HepG2 (cell line): Measurements from ENCODE around the gene CFAP97D1. TPM values are rescaled to one million over a fixed set of nuclear protein-coding genes. Genes with fewer than 3 reads are reported as not detected.

ENCODE experiments used
- ARNT ChIP-seq: fragments of 450-650 bp; IDR thresholded peaks from 2 replicates; pipeline ENCODE4 v1.6.1; 2017
- ATM ChIP-seq: fragments of 450-650 bp; IDR thresholded peaks from 2 replicates; pipeline ENCODE4 v1.7.1; 2017; ENCODE audit warnings: mild to moderate bottlenecking, borderline replicate concordance
- CHD2 ChIP-seq: IDR thresholded peaks from 2 replicates; pipeline ENCODE4 v1.6.1; 2011; ENCODE audit warnings: low read depth, low read length, improper control_type of control experiment
- FOXC1 ChIP-seq: sonication (generic); formaldehyde crosslinking; IDR thresholded peaks from 2 replicates; pipeline ENCODE4 v1.8.0; 2022; ENCODE audit warnings: mild to moderate bottlenecking, missing genetic modification reagents, borderline replicate concordance
- GTF2F1 ChIP-seq: fragments of 150-350 bp; IDR thresholded peaks from 2 replicates; pipeline ENCODE4 v1.6.1; 2014; ENCODE audit warnings: low read length
- HNRNPUL1 ChIP-seq: fragments of 200-400 bp; formaldehyde crosslinking; IDR thresholded peaks from 2 replicates; pipeline ENCODE4 v1.6.1; 2017; ENCODE audit warnings: low read depth, mild to moderate bottlenecking, low read length, moderate library complexity
- IKZF1 ChIP-seq: fragments of 450-650 bp; IDR thresholded peaks from 2 replicates; pipeline ENCODE4 v1.7.1; 2016
- MAF1 ChIP-seq: sonication (generic); formaldehyde crosslinking; IDR thresholded peaks from 2 replicates; pipeline ENCODE4 v1.5.0; 2020; ENCODE audit warnings: missing genetic modification reagents, borderline replicate concordance
- MAFG ChIP-seq: sonication (generic); formaldehyde crosslinking; IDR thresholded peaks from 2 replicates; pipeline ENCODE4 v1.5.1; 2020; ENCODE audit warnings: mild to moderate bottlenecking, missing genetic modification reagents
- REL ChIP-seq: sonication (generic); formaldehyde crosslinking; conservative IDR thresholded peaks from 2 replicates; pipeline ENCODE4 v1.8.0; 2022; ENCODE audit warnings: mild to moderate bottlenecking, missing genetic modification reagents, moderate library complexity
- REPIN1 ChIP-seq: sonication (generic); formaldehyde crosslinking; IDR thresholded peaks from 2 replicates; pipeline ENCODE4 v1.8.0; 2022; ENCODE audit warnings: missing genetic modification reagents, low read depth, mild to moderate bottlenecking, borderline replicate concordance
- RFX5 ChIP-seq: IDR thresholded peaks from 2 replicates; pipeline ENCODE4 v1.6.1; 2011; ENCODE audit warnings: low read depth, low read length, improper control_type of control experiment
- TP53 ChIP-seq: sonication (generic); formaldehyde crosslinking; conservative IDR thresholded peaks from 2 replicates; pipeline ENCODE4 v1.4.0; 2020; ENCODE audit warnings: missing genetic modification reagents
- U2AF2 ChIP-seq: fragments of 200-400 bp; formaldehyde crosslinking; IDR thresholded peaks from 2 replicates; pipeline ENCODE4 v1.6.1; 2017; ENCODE audit warnings: low read depth, mild to moderate bottlenecking, low read length
- ZKSCAN8 ChIP-seq: IDR thresholded peaks from 2 replicates; pipeline ENCODE4 v1.6.1; 2016; ENCODE audit warnings: borderline replicate concordance, missing genetic modification reagents, missing compliant biosample characterization
- ZMYM4 ChIP-seq: sonication (generic); formaldehyde crosslinking; IDR thresholded peaks from 2 replicates; pipeline ENCODE4 v1.8.1; 2023; ENCODE audit warnings: mild to moderate bottlenecking, missing genetic modification reagents
- ZNF160 ChIP-seq: sonication (generic); formaldehyde crosslinking; IDR thresholded peaks from 2 replicates; pipeline ENCODE4 v1.8.0; 2022; ENCODE audit warnings: mild to moderate bottlenecking, inconsistent platforms, missing genetic modification reagents
- ZNF234 ChIP-seq: sonication (generic); formaldehyde crosslinking; conservative IDR thresholded peaks from 2 replicates; pipeline ENCODE4 v1.5.1; 2020; ENCODE audit warnings: mild to moderate bottlenecking, missing genetic modification reagents
- ZNF496 ChIP-seq: sonication (generic); formaldehyde crosslinking; IDR thresholded peaks from 2 replicates; pipeline ENCODE4 v1.8.1; 2023; ENCODE audit warnings: mild to moderate bottlenecking, moderate library complexity, missing genetic modification reagents; ENCODE audit not compliant: insufficient replicate concordance
- ZNF761 ChIP-seq: sonication (generic); formaldehyde crosslinking; conservative IDR thresholded peaks from 2 replicates; pipeline ENCODE4 v1.4.0; 2020; ENCODE audit warnings: mild to moderate bottlenecking, missing genetic modification reagents
- ZSCAN9 ChIP-seq: IDR thresholded peaks from 2 replicates; pipeline ENCODE4 v1.6.1; 2016; ENCODE audit warnings: borderline replicate concordance
- polyA plus RNA-seq, 8 experiments: library from polyadenylated mRNA; depleted of rRNA in 3 of 8; stranded (reverse) in 7 of 8; unstranded in 1 of 8; fragments of >200 nt; fragmentation: Illumina TruSeq in 4 of 8; extraction: Trizol in 4 of 8; gene quantifications; 2 replicates each; pipeline versions ENCODE4 v1.2.1 to v1.2.3, GENCODE V29; 2011 to 2016; ENCODE audit warnings: low read depth in 4 of 8, missing spikeins in 1 of 8, mixed read lengths in 1 of 8; ENCODE audit not compliant: insufficient read depth in 1 of 8
- total RNA-seq, 5 experiments: library from RNA; depleted of rRNA; stranded (reverse); fragments of >200 nt; fragmentation: Illumina TruSeq; extraction: Trizol; gene quantifications; 2 replicates each; pipeline ENCODE4 v1.2.3, GENCODE V29; 2016; ENCODE audit warnings: low read depth in 1 of 5
- TF ChIP-seq, protein P1 (sequence below): sonication (generic); formaldehyde crosslinking; IDR thresholded peaks from 2 replicates; pipeline ENCODE4 v1.4.0; 2020; ENCODE audit warnings: missing genetic modification reagents
- TF ChIP-seq, protein P2 (sequence below): sonication (generic); formaldehyde crosslinking; IDR thresholded peaks from 2 replicates; pipeline ENCODE4 v1.8.0; 2022; ENCODE audit warnings: mild to moderate bottlenecking, missing genetic modification reagents, borderline replicate concordance
- TF ChIP-seq, protein P3 (sequence below): sonication (generic); formaldehyde crosslinking; IDR thresholded peaks from 2 replicates; pipeline ENCODE4 v1.9.0; 2022; ENCODE audit warnings: missing genetic modification reagents, mild to moderate bottlenecking, borderline replicate concordance
- TF ChIP-seq, protein P4 (sequence below): sonication (generic); formaldehyde crosslinking; IDR thresholded peaks from 2 replicates; pipeline ENCODE4 v1.8.0; 2022; ENCODE audit warnings: missing genetic modification reagents, mild to moderate bottlenecking, borderline replicate concordance
- TF ChIP-seq, protein P5 (sequence below): sonication (generic); formaldehyde crosslinking; IDR thresholded peaks from 2 replicates; pipeline ENCODE4 v1.8.1; 2023; ENCODE audit warnings: mild to moderate bottlenecking, missing genetic modification reagents, borderline replicate concordance

Gene CFAP97D1
- total and polyA plus RNA-seq, 2 of the 13 experiments (the other 11 are each of a cell fraction or from before 2014, with no cell fraction given): 0.02 TPM; not detected in 1

DNA sequence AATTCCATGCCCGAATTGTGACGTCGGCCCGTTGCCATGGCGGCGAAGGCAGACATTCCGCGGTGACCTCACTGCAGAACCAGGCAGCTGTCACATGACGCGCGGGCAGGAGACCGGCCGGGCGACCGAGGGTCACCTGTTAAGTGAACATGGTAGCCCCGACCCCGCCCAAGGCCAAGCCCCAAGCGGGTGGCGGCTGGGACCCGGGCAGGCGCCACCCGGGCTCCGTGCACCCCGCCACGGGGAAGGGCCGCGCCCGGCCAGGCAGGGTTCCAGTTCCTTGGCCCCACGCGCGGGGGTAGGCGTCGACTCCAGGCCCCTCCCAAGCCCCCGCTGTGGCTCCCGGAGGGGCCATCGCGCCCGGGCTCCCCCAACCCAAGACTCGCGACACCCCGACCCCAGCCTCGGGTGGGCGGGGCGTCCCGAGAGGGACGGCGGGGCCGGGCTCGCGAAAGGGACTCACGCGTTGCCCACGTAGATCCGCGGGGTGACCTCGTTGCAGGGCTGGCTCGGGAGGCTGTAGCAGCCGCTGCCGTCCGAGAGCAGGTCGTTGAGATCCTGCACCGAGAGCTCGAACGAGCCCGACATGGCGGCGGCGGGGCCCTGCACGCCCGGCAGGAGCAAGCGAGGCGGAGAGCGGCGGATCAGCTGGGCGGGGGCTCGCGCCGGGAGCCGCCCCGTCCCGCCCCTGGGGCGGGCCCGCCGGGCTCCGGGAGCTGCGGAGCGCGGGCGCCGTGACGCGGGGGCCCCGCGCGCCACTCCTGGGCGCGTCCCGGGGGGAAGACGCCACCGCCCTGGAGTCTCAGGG, 1.7 kb upstream of the CFAP97D1 start, which contains the start of gene DUSP3 (continued):
- TF ChIP-seq, protein P1, sequence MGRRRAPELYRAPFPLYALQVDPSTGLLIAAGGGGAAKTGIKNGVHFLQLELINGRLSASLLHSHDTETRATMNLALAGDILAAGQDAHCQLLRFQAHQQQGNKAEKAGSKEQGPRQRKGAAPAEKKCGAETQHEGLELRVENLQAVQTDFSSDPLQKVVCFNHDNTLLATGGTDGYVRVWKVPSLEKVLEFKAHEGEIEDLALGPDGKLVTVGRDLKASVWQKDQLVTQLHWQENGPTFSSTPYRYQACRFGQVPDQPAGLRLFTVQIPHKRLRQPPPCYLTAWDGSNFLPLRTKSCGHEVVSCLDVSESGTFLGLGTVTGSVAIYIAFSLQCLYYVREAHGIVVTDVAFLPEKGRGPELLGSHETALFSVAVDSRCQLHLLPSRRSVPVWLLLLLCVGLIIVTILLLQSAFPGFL (CRISPR knock-in tag): 0 out of 2 replicates have a peak, but pooled peaks have one; percentile 69
- TF ChIP-seq RFX5 (peak; percentile 95), ZNF234 (no peak), ZNF761 (CRISPR knock-in tag) (peak; percentile 80; the same call in 1 of the 2 replicates), FOXC1 (CRISPR knock-in tag) (peak; percentile 59), MAFG (CRISPR knock-in tag) (no peak), ARNT (no peak), ZSCAN9 (no peak), ZNF160 (peak; percentile 77; the same call in 1 of the 2 replicates), ZMYM4 (CRISPR knock-in tag) (peak; percentile 62), U2AF2 (peak; percentile 95), ZNF496 (CRISPR knock-in tag) (no peak), REL (CRISPR knock-in tag) (0 out of 2 replicates have a peak, but pooled peaks have one; percentile 31), REPIN1 (CRISPR knock-in tag) (no peak), ATM (no peak), HNRNPUL1 (no peak), ZKSCAN8 (CRISPR knock-in tag) (no peak), IKZF1 (no peak), MAF1 (CRISPR knock-in tag) (peak; percentile 79; the same call in 1 of the 2 replicates), CHD2 (peak; percentile 90), TP53 (0 out of 2 replicates have a peak, but pooled peaks have one; percentile 63), GTF2F1 (no peak)
- TF ChIP-seq, protein P2, sequence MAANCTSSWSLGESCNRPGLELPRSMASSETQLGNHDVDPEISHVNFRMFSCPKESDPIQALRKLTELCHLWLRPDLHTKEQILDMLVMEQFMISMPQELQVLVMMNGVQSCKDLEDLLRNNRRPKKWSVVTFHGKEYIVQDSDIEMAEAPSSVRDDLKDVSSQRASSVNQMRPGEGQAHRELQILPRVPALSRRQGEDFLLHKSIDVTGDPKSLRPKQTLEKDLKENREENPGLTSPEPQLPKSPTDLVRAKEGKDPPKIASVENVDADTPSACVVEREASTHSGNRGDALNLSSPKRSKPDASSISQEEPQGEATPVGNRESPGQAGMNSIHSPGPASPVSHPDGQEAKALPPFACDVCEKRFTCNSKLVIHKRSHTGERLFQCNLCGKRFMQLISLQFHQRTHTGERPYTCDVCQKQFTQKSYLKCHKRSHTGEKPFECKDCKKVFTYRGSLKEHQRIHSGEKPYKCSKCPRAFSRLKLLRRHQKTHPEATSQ (CRISPR knock-in tag): no peak
- TF ChIP-seq, protein P3, sequence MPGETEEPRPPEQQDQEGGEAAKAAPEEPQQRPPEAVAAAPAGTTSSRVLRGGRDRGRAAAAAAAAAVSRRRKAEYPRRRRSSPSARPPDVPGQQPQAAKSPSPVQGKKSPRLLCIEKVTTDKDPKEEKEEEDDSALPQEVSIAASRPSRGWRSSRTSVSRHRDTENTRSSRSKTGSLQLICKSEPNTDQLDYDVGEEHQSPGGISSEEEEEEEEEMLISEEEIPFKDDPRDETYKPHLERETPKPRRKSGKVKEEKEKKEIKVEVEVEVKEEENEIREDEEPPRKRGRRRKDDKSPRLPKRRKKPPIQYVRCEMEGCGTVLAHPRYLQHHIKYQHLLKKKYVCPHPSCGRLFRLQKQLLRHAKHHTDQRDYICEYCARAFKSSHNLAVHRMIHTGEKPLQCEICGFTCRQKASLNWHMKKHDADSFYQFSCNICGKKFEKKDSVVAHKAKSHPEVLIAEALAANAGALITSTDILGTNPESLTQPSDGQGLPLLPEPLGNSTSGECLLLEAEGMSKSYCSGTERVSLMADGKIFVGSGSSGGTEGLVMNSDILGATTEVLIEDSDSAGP (CRISPR knock-in tag): peak; percentile 89
- TF ChIP-seq, protein P4, sequence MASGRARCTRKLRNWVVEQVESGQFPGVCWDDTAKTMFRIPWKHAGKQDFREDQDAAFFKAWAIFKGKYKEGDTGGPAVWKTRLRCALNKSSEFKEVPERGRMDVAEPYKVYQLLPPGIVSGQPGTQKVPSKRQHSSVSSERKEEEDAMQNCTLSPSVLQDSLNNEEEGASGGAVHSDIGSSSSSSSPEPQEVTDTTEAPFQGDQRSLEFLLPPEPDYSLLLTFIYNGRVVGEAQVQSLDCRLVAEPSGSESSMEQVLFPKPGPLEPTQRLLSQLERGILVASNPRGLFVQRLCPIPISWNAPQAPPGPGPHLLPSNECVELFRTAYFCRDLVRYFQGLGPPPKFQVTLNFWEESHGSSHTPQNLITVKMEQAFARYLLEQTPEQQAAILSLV: peak; percentile 82; the same call in 1 of the 2 replicates
- TF ChIP-seq, protein P5, sequence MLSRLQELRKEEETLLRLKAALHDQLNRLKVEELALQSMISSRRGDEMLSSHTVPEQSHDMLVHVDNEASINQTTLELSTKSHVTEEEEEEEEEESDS (CRISPR knock-in tag): no peak
